ENCODE data around the gene TRMT13. TPM values are rescaled to one million over a fixed set of nuclear protein-coding genes. Genes with fewer than 3 reads are reported as not detected.

The TRMT13 gene
- polyA plus RNA-seq, 1 of the 3 experiments (the other 2 are of a cell fraction): 7.6 TPM

DNA sequence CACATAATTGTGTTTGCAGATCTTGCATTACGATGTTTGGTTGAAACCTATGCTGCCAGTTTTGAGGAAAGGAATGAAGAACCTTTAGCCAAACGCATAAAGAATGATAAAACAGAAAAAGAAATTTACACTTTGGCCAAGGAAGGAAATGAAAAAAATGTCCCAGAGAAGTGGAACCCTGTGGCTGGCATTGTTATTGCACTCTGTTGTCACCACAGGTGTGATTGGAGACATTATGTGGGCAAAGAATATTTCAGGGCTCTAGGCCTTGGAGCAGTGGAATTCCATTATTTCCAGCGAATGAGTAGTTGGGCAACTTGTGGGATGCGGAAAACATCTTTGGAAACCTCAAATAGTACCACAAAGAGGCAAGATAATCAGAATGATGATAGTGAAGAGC is 14.9 kb downstream of the TRMT13 start:
- Histone ChIP-seq H3K27ac (ENCODE audit: low read depth in 2 of 2, low read length in 1 of 2) (no peak overlapping the region), H3K4me3 (ENCODE audit: low read depth in 2 of 2, low read length in 1 of 2) (no peak overlapping the region), H3K4me1 (ENCODE audit: control insufficient read depth in 1 of 2, insufficient read depth in 2 of 2, low read depth in 1 of 2, low read length in 1 of 2) (no peaks in the 10 kb centered on the region), H3F3A (replicated peaks; ENCODE audit: insufficient read depth) (peaks cover 5% of the 10 kb centered on the region), H3K4me2 (no peak overlapping the region), H3K27me3 (ENCODE audit: insufficient read depth) (no peaks in the 10 kb centered on the region), H4K20me1 (ENCODE audit: insufficient read depth) (no peaks in the 10 kb centered on the region), H2AFZ (ENCODE audit: low read depth) (no peak overlapping the region), H3K36me3 (replicated peaks in 1 of 2; ENCODE audit: control insufficient read depth in 1 of 2, insufficient read depth in 2 of 2, low read length in 1 of 2) (peaks cover 73 to 76% of the 10 kb centered on the region in 2 experiments), H3K9ac (no peak overlapping the region), H3K79me2 (ENCODE audit: insufficient read depth) (no peaks in the 10 kb centered on the region), H3K9me2 (no peaks in the 10 kb centered on the region), H3K9me3 (no peaks in the 10 kb centered on the region)
- ChIA-PET POLR2A (no interaction called here), CTCF (interaction anchor here (1.4 to 1.6 kb wide), 2 partner anchors 10 to 24 kb away, joined by 3 read pairs; no protein-coding TSS in a partner anchor)
- no peak for DNase-seq
- 98% methylated on average over 4 of the region's 4 CpGs for WGBS (ENCODE audit: low lambda C conversion rate)
- TF ChIP-seq GABPA (IDR thresholded peaks at IDR 0.05; ENCODE audit: low read depth) (no peak), SIN3A (IDR thresholded peaks at IDR 0.05; ENCODE audit: borderline replicate concordance, low read depth, low read length) (no peak), FOXJ3 (CRISPR knock-in tag; IDR thresholded peaks at IDR 0.05) (no peak), RAD21 (IDR thresholded peaks at IDR 0.05; ENCODE audit: low read length) (no peak), ELF1 (IDR thresholded peaks at IDR 0.05) (no peak), EZH2phosphoT487 (IDR thresholded peaks at IDR 0.05; ENCODE audit: borderline replicate concordance, low read depth) (no peak), CHD2 (IDR thresholded peaks at IDR 0.05; ENCODE audit: low read length, partially characterized antibody) (no peak), MEF2A (IDR thresholded peaks at IDR 0.05; ENCODE audit: borderline replicate concordance, low read depth) (no peak), JUND (IDR thresholded peaks at IDR 0.05) (no peak)

- peaks cover 37 to 40% of the 10 kb centered on the region in 2 experiments for H3K36me3 ChIP-seq (replicated peaks in 1 of 2; ENCODE audit: control insufficient read depth in 1 of 2, insufficient read depth in 2 of 2, low read length in 1 of 2)
- H3K27me3 ChIP-seq (ENCODE audit: insufficient read depth): no peaks in the 10 kb centered on the region
- H3K4me2 ChIP-seq: no peak overlapping the region
- no peaks in the 10 kb centered on the region for H3K9me3 ChIP-seq
- no peak overlapping the region for H3K9ac ChIP-seq
- no peak overlapping the region for H3K4me3 ChIP-seq (ENCODE audit: low read depth in 2 of 2, low read length in 1 of 2)
- DNase-seq: no peak
- H3K79me2 ChIP-seq (ENCODE audit: insufficient read depth): no peaks in the 10 kb centered on the region
- H3K4me1 ChIP-seq (ENCODE audit: control insufficient read depth in 1 of 2, insufficient read depth in 2 of 2, low read depth in 1 of 2, low read length in 1 of 2): no peaks in the 10 kb centered on the region
- H3K27ac ChIP-seq (ENCODE audit: low read depth in 2 of 2, low read length in 1 of 2): no peak overlapping the region
- CTCF ChIA-PET: interaction anchor here (0.8 kb wide), 1 partner anchor 12 kb away, joined by 4 read pairs; no protein-coding TSS in a partner anchor
- no peaks in the 10 kb centered on the region for H3F3A ChIP-seq (replicated peaks; ENCODE audit: insufficient read depth)
- 77% methylated on average over 2 of the region's 2 CpGs for WGBS (ENCODE audit: low lambda C conversion rate)
- no peak overlapping the region for H2AFZ ChIP-seq (ENCODE audit: low read depth)
- H3K9me2 ChIP-seq: no peaks in the 10 kb centered on the region
- no peaks in the 10 kb centered on the region for H4K20me1 ChIP-seq (ENCODE audit: insufficient read depth)
- TF ChIP-seq EP300 (IDR thresholded peaks at IDR 0.05; ENCODE audit: borderline replicate concordance in 1 of 2, low read depth in 1 of 2, low read length in 1 of 2) (no peak), JUND (IDR thresholded peaks at IDR 0.05) (no peak), EZH2phosphoT487 (IDR thresholded peaks at IDR 0.05; ENCODE audit: borderline replicate concordance, low read depth) (no peak), POLR2AphosphoS5 (IDR thresholded peaks at IDR 0.05; ENCODE audit: low read depth, low read length) (no peak), FOSL2 (IDR thresholded peaks at IDR 0.05; ENCODE audit: borderline replicate concordance, low read depth) (no peak), RXRA (IDR thresholded peaks at IDR 0.05; ENCODE audit: borderline replicate concordance, low read depth) (no peak), GATA2 (CRISPR knock-in tag; IDR thresholded peaks at IDR 0.05) (no peak), NFIC (IDR thresholded peaks at IDR 0.05; ENCODE audit: borderline replicate concordance) (no peak), GABPA (IDR thresholded peaks at IDR 0.05; ENCODE audit: low read depth) (no peak), ELF1 (IDR thresholded peaks at IDR 0.05) (no peak), MEF2A (IDR thresholded peaks at IDR 0.05; ENCODE audit: borderline replicate concordance, low read depth) (no peak), TAF1 (IDR thresholded peaks at IDR 0.05; ENCODE audit: borderline replicate concordance, low read depth, low read length) (no peak), CHD2 (IDR thresholded peaks at IDR 0.05; ENCODE audit: low read length, partially characterized antibody) (no peak), RFX5 (IDR thresholded peaks at IDR 0.05; ENCODE audit: low read length) (no peak)
- TF ChIP-seq, protein P1, sequence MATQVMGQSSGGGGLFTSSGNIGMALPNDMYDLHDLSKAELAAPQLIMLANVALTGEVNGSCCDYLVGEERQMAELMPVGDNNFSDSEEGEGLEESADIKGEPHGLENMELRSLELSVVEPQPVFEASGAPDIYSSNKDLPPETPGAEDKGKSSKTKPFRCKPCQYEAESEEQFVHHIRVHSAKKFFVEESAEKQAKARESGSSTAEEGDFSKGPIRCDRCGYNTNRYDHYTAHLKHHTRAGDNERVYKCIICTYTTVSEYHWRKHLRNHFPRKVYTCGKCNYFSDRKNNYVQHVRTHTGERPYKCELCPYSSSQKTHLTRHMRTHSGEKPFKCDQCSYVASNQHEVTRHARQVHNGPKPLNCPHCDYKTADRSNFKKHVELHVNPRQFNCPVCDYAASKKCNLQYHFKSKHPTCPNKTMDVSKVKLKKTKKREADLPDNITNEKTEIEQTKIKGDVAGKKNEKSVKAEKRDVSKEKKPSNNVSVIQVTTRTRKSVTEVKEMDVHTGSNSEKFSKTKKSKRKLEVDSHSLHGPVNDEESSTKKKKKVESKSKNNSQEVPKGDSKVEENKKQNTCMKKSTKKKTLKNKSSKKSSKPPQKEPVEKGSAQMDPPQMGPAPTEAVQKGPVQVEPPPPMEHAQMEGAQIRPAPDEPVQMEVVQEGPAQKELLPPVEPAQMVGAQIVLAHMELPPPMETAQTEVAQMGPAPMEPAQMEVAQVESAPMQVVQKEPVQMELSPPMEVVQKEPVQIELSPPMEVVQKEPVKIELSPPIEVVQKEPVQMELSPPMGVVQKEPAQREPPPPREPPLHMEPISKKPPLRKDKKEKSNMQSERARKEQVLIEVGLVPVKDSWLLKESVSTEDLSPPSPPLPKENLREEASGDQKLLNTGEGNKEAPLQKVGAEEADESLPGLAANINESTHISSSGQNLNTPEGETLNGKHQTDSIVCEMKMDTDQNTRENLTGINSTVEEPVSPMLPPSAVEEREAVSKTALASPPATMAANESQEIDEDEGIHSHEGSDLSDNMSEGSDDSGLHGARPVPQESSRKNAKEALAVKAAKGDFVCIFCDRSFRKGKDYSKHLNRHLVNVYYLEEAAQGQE (IDR thresholded peaks at IDR 0.05; ENCODE audit: low read depth, low read length): no peak
- TF ChIP-seq, protein P2, sequence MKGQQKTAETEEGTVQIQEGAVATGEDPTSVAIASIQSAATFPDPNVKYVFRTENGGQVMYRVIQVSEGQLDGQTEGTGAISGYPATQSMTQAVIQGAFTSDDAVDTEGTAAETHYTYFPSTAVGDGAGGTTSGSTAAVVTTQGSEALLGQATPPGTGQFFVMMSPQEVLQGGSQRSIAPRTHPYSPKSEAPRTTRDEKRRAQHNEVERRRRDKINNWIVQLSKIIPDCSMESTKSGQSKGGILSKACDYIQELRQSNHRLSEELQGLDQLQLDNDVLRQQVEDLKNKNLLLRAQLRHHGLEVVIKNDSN (IDR thresholded peaks at IDR 0.05; ENCODE audit: borderline replicate concordance, low read depth): no peak
- TF ChIP-seq, protein P3, sequence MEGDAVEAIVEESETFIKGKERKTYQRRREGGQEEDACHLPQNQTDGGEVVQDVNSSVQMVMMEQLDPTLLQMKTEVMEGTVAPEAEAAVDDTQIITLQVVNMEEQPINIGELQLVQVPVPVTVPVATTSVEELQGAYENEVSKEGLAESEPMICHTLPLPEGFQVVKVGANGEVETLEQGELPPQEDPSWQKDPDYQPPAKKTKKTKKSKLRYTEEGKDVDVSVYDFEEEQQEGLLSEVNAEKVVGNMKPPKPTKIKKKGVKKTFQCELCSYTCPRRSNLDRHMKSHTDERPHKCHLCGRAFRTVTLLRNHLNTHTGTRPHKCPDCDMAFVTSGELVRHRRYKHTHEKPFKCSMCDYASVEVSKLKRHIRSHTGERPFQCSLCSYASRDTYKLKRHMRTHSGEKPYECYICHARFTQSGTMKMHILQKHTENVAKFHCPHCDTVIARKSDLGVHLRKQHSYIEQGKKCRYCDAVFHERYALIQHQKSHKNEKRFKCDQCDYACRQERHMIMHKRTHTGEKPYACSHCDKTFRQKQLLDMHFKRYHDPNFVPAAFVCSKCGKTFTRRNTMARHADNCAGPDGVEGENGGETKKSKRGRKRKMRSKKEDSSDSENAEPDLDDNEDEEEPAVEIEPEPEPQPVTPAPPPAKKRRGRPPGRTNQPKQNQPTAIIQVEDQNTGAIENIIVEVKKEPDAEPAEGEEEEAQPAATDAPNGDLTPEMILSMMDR (IDR thresholded peaks at IDR 0.05): no peak
- POLR2A ChIA-PET: no interaction called here
These were observed 18.7 kb downstream of the TRMT13 start for GRCh38 chr1:100151679-100152078.
